Right cardiac atrium (tissue), 5 donors: ENCODE measurements around the gene SHISA8. TPM values are rescaled to one million over a fixed set of nuclear protein-coding genes. Genes with fewer than 3 reads are reported as not detected.

Experiments used
- ATAC-seq, 2 donors: fragments of 200-7000 bp; cut with Tn5 transposase; one replicate each; pipeline versions ENCODE4 v1.8.0 to v1.9.1; 2020; ENCODE audit warnings: moderate library complexity in 2 of 2, mild to moderate bottlenecking in 1 of 2
- DNase-seq, 3 donors: peaks; one replicate each; pipeline ENCODE4 v3.0.0-alpha.2; 2020
- H3K27ac ChIP-seq: one replicate; pipeline ENCODE4 v1.5.1; 2013; ENCODE audit warnings: mild to moderate bottlenecking, low read length, control low read depth, moderate library complexity
- H3K27me3 ChIP-seq: one replicate; pipeline ENCODE4 v1.6.1; 2013; ENCODE audit not compliant: control insufficient read depth, insufficient read depth
- H3K4me1 ChIP-seq: one replicate; pipeline ENCODE4 v1.6.1; 2013; ENCODE audit warnings: low read length; ENCODE audit not compliant: control insufficient read depth, insufficient read depth
- H3K4me3 ChIP-seq: one replicate; pipeline ENCODE4 v1.5.1; 2013; ENCODE audit warnings: low read length, control low read depth
- H3K9me3 ChIP-seq: one replicate; pipeline ENCODE4 v1.6.1; 2013; ENCODE audit warnings: low read length; ENCODE audit not compliant: control insufficient read depth
- WGBS: extraction: QIAGEN DNeasy Blood & Tissue Kit; methylation state at CpG from one replicate; pipeline ENCODE4 v1.1.7; 2013; 5-methylcytosine and 5-hydroxymethylcytosine counted together
- intact Hi-C, 4 donors: fragments of 100-400 bp; cut with DNase I; formaldehyde crosslinking; loops; one replicate each; pipeline versions ENCODE4 v1.11.0 to v1.14.0; 2022 to 2023
- polyA plus RNA-seq: library from polyadenylated mRNA; stranded (reverse); fragments of 200-250 nt; gene quantifications from one replicate; pipeline ENCODE4 v1.2.3, GENCODE V29; 2013
- total RNA-seq, 4 donors: library from RNA; stranded (reverse); fragmentation: NEBNext Ultra II Directional; extraction: Animal tissue kit (Norgen Biotek cat#: 25700); gene quantifications; one replicate each; pipeline ENCODE4 v1.2.1, GENCODE V29; 2021
- donor health status: healthy with polysubstance abuse.
- donor health status: DM: no; HTN: yes; CAD: no.
- donor health status: DM: no; HTN: no; CAD: no.
- donor health status: DM: no; HTN: yes; CAD: no; lungs with severe emphysema.
- donor health status: DM: yes; HTN: yes; CAD: no.

Gene SHISA8
- total and polyA plus RNA-seq, 5 donors: 0.95 to 8.5 (median 2.4) TPM

DNA sequence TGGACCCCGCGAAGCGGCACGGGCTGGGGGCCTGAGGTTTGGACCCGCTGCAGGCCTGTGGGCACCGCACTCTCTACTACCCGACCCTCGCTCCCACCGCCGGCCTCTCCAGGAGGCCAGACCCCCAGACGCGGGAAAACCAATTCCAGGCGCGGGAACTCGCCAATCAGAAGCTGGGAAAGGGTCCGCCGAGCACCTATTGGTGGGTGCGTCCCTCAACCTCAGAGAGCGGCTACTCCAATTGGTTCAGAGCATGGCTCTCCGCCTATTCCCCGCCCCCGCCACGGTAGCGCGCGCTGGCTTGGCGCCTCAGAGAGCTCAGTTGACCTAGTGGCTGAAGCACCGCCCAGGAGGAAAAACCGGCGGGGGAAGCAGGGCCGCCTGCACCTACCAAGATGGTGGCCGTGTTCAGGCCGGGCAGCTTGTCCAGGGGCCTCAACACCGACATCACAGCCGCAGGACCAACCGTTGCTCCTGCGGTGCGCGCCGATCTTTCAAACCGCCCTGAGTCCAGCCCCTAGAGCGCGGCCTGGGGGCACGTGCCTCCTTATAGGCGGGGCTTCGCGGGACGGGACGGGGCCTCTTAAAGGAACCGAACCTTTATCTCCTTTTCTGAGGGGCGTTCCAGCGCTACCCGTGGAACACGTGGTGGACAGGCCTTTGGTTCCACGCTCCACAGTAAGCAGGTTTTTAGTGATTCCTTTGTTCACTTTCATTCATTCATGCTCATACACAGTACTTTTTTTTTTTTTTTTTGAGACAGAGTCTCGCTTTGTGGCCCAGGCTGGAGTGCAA lies 32.0 kb upstream of the SHISA8 start, which contains the start of gene CENPM:
CENPM (minus strand) TSS at position 524 of the 795 bp plus-strand sequence; CDS start at position 448, 76 bp downstream.
- H3K9me3 ChIP-seq: no peaks in the 10 kb centered on the region
- DNase-seq (peak; percentile 91 to 97 (median 96)), ATAC-seq (peak; percentile 98)
- intact Hi-C loops: no loop called here
- peak within 1 kb of the TSS; percentile 53 for H3K4me3 ChIP-seq
- 2% methylated on average over 56 of the region's 56 CpGs for WGBS
- H3K27me3 ChIP-seq: no peaks in the 10 kb centered on the region
- no peak within 1 kb of the TSS for H3K27ac ChIP-seq
- no peaks in the 10 kb centered on the region for H3K4me1 ChIP-seq

GRCh38 chr22:41943661-41944209 lies 28.9 kb upstream of the SHISA8 start:
- intact Hi-C loops: loop anchor here (2.0 to 5.0 kb wide), 4 partner anchors 121 to 247 kb away; partner anchors contain the start of gene MEI1 (in 1 of the 4)
- peaks cover 2% of the 10 kb centered on the region for H3K4me1 ChIP-seq
- WGBS: 60% methylated on average over 9 of the region's 9 CpGs
- no peak overlapping the region for H3K4me3 ChIP-seq
- no peaks in the 10 kb centered on the region for H3K27me3 ChIP-seq
- DNase-seq (no peak), ATAC-seq (no peak)
- no peaks in the 10 kb centered on the region for H3K9me3 ChIP-seq
- no peak overlapping the region for H3K27ac ChIP-seq

- Histone ChIP-seq H3K27me3 (no peaks in the 10 kb centered on the region), H3K27ac (no peak overlapping the region), H3K4me1 (peaks cover 2% of the 10 kb centered on the region), H3K4me3 (no peak overlapping the region), H3K9me3 (no peaks in the 10 kb centered on the region)
- intact Hi-C loops: loop anchor here (2.0 to 5.0 kb wide), 6 partner anchors 118 to 246 kb away; partner anchors contain the start of gene MEI1 (in 1 of the 4)
- ATAC-seq (peak; percentile 86 to 90), DNase-seq (peak; percentile 84 to 93 (median 92))
- WGBS: 43% methylated on average over 13 of the region's 13 CpGs
These were observed 26.2 kb upstream of the SHISA8 start for GRCh38 chr22:41940832-41941765.

GRCh38 chr22:41939981-41940831 lies 25.3 kb upstream of the SHISA8 start:
- no peaks in the 10 kb centered on the region for H3K27me3 ChIP-seq
- 83% methylated on average over 13 of the region's 13 CpGs for whole genome bisulfite sequencing
- H3K4me1 ChIP-seq: peaks cover 2% of the 10 kb centered on the region
- no peak overlapping the region for H3K4me3 ChIP-seq
- ATAC-seq (no peak), DNase-seq (no peak)
- H3K9me3 ChIP-seq: no peaks in the 10 kb centered on the region
- H3K27ac ChIP-seq: no peak overlapping the region
- intact Hi-C loops: loop anchor here (2.0 to 5.0 kb wide), 6 partner anchors 117 to 245 kb away; partner anchors contain the start of gene MEI1 (in 1 of the 4)

- ATAC-seq (no peak), DNase-seq (no peak)
- intact Hi-C loops: no loop called here
- Histone ChIP-seq H3K27ac (no peak overlapping the region), H3K4me3 (no peak overlapping the region), H3K27me3 (no peaks in the 10 kb centered on the region), H3K4me1 (peaks cover 2% of the 10 kb centered on the region), H3K9me3 (no peaks in the 10 kb centered on the region)
- WGBS: 92% methylated on average over 2 of the region's 2 CpGs
These were observed 22.0 kb upstream of the SHISA8 start for GRCh38 chr22:41936894-41937169.

DNA sequence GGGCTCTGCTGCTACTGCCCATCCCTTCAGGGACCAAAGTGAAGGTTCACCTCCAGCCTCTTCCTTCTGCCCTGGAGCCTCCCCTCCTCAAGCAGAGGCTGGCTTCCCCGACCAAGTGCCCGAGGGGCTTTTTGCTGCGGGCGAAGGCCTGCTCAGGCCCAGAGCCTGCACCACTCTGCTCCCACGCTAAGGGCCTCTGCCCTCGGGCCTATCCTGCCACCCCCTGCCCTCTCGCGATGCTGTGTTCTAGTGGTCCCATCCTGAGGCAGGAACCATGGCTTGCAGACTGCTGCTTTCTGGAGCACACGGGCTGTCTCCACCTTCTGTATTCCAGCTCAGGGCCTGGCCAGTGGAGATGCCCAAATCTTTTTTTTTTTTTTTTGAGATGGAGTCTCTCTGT lies 20.6 kb upstream of the SHISA8 start:
- intact Hi-C loops: no loop called here
- Histone ChIP-seq H3K27ac (peak overlapping the region; percentile 13), H3K9me3 (no peaks in the 10 kb centered on the region), H3K4me3 (no peak overlapping the region), H3K27me3 (no peaks in the 10 kb centered on the region), H3K4me1 (peaks cover 2% of the 10 kb centered on the region)
- no peak for ATAC-seq
- DNase-seq: no peak
- 88% methylated on average over 9 of the region's 9 CpGs for WGBS

DNA sequence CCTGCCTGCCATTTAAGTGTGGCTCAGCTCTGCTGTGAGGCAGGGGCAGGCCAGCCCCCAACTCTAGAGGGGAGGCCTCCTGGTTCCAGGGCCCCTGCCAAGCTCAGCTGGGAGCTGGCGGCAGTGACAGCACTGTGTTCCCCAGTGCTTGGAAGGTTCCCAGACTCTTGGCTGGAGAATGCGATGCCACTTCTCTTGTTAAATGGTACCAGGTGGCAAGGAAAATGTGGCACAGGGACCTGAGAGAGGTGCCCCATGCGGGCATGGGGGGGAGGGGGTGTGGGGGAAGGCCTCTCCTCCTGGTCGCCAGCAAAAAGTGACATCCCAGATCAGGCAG lies 20.1 kb upstream of the SHISA8 start:
- WGBS: 70% methylated on average over 4 of the region's 4 CpGs
- DNase-seq (peak in 1 of 3 donors; percentile 64), ATAC-seq (peak; percentile 43 to 57)
- intact Hi-C loops: no loop called here
- peaks cover 2% of the 10 kb centered on the region for H3K4me1 ChIP-seq
- H3K27ac ChIP-seq: peak overlapping the region; percentile 4
- H3K9me3 ChIP-seq: no peaks in the 10 kb centered on the region
- no peaks in the 10 kb centered on the region for H3K27me3 ChIP-seq
- H3K4me3 ChIP-seq: no peak overlapping the region

- intact Hi-C loops: no loop called here
- H3K27ac ChIP-seq: peak overlapping the region; percentile 4
These were observed 19.6 kb upstream of the SHISA8 start for GRCh38 chr22:41934284-41935014.

GRCh38 chr22:41933411-41934177 lies 18.7 kb upstream of the SHISA8 start:
- ATAC-seq (no peak), DNase-seq (peak in 2 of 3 donors; percentile 21 to 36)
- Histone ChIP-seq H3K27me3 (no peaks in the 10 kb centered on the region), H3K4me1 (no peaks in the 10 kb centered on the region), H3K4me3 (no peak overlapping the region), H3K9me3 (no peaks in the 10 kb centered on the region), H3K27ac (no peak overlapping the region)
- 79% methylated on average over 16 of the region's 16 CpGs for WGBS
- intact Hi-C loops: no loop called here

More at GRCh38 chr22:41934284-41935014, 19.6 kb upstream of the SHISA8 start:
- 94% methylated on average over 17 of the region's 17 CpGs for WGBS
- ATAC-seq: no peak
- Histone ChIP-seq H3K9me3 (no peaks in the 10 kb centered on the region), H3K4me1 (peaks cover 1% of the 10 kb centered on the region), H3K4me3 (no peak overlapping the region), H3K27me3 (no peaks in the 10 kb centered on the region)
- DNase-seq: peak in 1 of 3 donors; percentile 21
